Neutrophil (primary cell): ENCODE results near the gene SLC37A2.
A peak's percentile ranks its signal among the peaks of the same experiment; 100 is the strongest.

Experiments
- H3K27ac ChIP-seq: fragments of 200-600 bp; sonication (generic); 2 replicates; pipeline ENCODE4 v1.5.1; 2016; ENCODE audit warnings: mild to moderate bottlenecking, moderate library complexity
- H3K27me3 ChIP-seq: fragments of 200-600 bp; sonication (generic); 2 replicates; pipeline ENCODE4 v1.6.0; 2016; ENCODE audit warnings: mild to moderate bottlenecking
- H3K36me3 ChIP-seq: fragments of 200-600 bp; sonication (generic); 2 replicates; pipeline ENCODE4 v1.5.1; 2017
- H3K4me1 ChIP-seq, 2 experiments: fragments of 200-600 bp in 1 of 2; sonication (generic) in 1 of 2; 1 replicate in 1 of 2; 2 replicates in 1 of 2; pipeline versions ENCODE4 v1.5.1 to v1.6.1; 2013 to 2016; ENCODE audit warnings: low read depth in 1 of 2, low read length in 1 of 2, mild to moderate bottlenecking in 1 of 2, moderate library complexity in 1 of 2; ENCODE audit not compliant: control insufficient read depth in 1 of 2, insufficient read depth in 1 of 2
- H3K4me3 ChIP-seq, 2 experiments: fragments of 200-600 bp in 1 of 2; sonication (generic) in 1 of 2; 1 replicate in 1 of 2; 2 replicates in 1 of 2; pipeline ENCODE4 v1.5.1; 2013 to 2016; ENCODE audit warnings: low read depth in 1 of 2, low read length in 1 of 2, mild to moderate bottlenecking in 1 of 2, moderate library complexity in 1 of 2
- H3K9me3 ChIP-seq: fragments of 200-600 bp; sonication (generic); 2 replicates; pipeline ENCODE4 v1.5.1; 2016
- TF ChIP-seq, protein P1 (sequence below): fragments of 200-600 bp; sonication (generic); IDR thresholded peaks from 2 replicates; pipeline ENCODE4 v1.5.1; 2016; ENCODE audit warnings: antibody characterized with exemption

The SLC37A2 gene

DNA sequence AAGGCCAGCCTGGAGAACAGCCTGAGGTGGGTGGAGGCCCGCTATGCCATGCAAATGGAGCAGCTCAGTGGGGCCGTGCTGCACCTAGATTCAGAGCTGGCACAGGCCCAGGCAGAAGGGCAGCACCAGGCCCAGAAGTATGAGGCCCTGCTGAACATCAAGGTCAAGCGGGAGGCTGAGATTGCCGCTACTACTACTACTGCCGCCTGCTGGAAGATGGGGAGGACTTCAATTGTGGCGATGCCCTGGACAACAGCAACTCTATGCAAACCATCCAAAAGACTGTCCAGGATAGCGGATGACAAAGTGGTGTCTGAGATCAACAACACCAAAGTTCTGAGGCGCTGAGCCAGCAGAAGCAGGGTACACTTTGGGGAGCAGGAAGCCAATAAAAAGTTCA lies 51.4 kb downstream of the SLC37A2 start:
- Histone ChIP-seq H3K27me3 (peaks cover 43% of the 10 kb centered on the region), H3K36me3 (no peaks in the 10 kb centered on the region), H3K4me3 (no peak overlapping the region), H3K9me3 (no peaks in the 10 kb centered on the region), H3K27ac (no peak overlapping the region), H3K4me1 (peaks cover 15 to 17% of the 10 kb centered on the region in 2 experiments)
- TF ChIP-seq, protein P1, sequence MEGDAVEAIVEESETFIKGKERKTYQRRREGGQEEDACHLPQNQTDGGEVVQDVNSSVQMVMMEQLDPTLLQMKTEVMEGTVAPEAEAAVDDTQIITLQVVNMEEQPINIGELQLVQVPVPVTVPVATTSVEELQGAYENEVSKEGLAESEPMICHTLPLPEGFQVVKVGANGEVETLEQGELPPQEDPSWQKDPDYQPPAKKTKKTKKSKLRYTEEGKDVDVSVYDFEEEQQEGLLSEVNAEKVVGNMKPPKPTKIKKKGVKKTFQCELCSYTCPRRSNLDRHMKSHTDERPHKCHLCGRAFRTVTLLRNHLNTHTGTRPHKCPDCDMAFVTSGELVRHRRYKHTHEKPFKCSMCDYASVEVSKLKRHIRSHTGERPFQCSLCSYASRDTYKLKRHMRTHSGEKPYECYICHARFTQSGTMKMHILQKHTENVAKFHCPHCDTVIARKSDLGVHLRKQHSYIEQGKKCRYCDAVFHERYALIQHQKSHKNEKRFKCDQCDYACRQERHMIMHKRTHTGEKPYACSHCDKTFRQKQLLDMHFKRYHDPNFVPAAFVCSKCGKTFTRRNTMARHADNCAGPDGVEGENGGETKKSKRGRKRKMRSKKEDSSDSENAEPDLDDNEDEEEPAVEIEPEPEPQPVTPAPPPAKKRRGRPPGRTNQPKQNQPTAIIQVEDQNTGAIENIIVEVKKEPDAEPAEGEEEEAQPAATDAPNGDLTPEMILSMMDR, result no peak

DNA sequence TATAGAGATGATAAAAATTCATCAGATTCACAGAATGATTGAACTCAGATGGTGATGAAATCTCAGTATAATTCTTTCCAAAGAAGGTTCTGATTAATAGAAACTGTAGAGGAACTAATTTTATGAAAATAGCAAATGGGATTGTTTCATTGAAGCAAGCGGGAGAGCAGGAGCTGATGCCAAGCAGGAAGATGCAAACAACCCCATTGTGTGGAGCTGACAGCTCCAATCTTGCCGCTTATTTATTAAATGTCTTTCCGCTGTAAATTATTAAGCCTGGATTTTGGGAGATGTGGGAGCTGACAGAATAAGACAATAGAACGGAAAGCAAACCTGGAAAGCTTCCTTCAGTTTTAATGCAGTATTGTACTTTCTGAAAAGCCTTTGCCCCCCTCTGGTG lies 54.3 kb downstream of the SLC37A2 start:
- Histone ChIP-seq H3K9me3 (no peaks in the 10 kb centered on the region), H3K36me3 (no peaks in the 10 kb centered on the region), H3K27ac (no peak overlapping the region), H3K4me1 (no peaks in the 10 kb centered on the region), H3K27me3 (peaks cover 51% of the 10 kb centered on the region), H3K4me3 (no peak overlapping the region)
- TF ChIP-seq, protein P1, result no peak

DNA sequence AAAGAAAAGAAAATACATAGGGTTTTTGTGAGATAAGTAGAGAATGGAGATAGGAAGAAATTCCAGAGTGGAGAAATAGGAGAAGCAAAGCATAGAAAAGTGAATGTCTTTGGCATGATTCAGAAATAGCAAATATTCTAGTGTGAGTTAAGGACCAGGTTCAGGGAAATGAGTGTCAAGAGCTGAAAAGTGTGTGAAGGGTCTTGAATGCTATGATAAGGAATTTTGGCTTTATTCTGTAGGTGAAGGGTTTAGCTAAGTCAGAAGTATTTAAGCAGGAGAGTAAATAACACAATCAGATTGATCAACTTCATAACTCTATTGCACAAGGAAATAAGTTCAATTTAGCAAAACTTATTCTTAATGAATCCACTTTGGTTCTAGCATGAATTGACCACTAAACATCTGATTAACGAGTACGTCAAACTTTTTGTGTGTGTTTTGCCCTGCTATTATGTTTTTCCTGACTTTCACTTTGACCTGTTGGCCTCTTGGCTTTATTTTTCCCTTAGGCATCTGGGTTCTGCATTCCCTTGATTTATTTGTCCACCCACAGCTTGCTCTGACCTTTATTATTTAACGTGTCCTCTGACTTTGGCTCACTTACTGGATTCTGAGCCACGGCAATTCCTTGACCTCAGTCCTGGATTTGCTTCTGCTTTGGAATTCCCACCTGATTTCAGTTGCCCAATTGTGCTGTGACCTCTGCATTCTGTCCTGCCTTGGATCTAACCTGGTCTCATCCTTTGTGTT lies 60.3 kb downstream of the SLC37A2 start:
- Histone ChIP-seq H3K4me1 (peaks cover 3 to 11% of the 10 kb centered on the region in 2 experiments), H3K9me3 (no peaks in the 10 kb centered on the region), H3K4me3 (no peak overlapping the region), H3K36me3 (no peaks in the 10 kb centered on the region), H3K27ac (peak overlapping the region; percentile 57), H3K27me3 (peaks cover 40% of the 10 kb centered on the region)
- TF ChIP-seq, protein P1, result no peak

DNA sequence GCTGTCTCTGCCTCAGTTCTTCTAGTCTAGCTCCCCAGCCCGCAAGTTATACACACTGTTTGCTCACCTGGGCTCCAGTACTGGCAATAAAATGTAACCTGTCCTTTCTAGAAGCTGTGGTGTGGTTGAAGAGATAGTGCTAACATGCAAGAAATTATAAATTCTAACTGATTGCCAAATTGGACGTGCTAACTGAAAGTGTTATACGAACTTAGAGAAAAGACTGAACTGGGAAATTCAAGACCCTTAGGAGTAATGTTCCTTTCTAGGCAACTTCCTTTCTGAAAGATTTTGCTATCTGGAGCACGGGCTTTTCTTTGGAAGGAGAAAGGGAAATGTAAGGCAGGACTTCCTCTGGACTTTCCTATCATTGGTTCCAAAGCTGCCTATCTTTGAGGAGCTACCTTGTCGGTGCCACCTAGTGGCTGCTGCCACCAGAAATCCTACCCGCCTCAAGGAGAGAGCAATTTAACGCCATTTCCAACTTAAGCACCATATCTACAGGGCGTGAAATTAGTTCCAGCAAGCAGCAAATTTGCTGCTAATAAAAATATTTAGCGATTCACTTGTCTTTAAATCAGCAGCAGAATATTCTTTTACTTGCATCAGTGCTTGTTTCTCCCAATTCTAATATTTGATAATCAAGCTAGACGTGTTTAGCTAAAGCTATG lies 61.0 kb downstream of the SLC37A2 start:
- no peak overlapping the region for H3K4me3 ChIP-seq
- TF ChIP-seq, protein P1, result no peak
- no peaks in the 10 kb centered on the region for H3K9me3 ChIP-seq
- H3K4me1 ChIP-seq, result peaks cover 3 to 11% of the 10 kb centered on the region in 2 experiments
- peaks cover 44% of the 10 kb centered on the region for H3K27me3 ChIP-seq
- no peaks in the 10 kb centered on the region for H3K36me3 ChIP-seq
- peak overlapping the region; percentile 57 for H3K27ac ChIP-seq

DNA sequence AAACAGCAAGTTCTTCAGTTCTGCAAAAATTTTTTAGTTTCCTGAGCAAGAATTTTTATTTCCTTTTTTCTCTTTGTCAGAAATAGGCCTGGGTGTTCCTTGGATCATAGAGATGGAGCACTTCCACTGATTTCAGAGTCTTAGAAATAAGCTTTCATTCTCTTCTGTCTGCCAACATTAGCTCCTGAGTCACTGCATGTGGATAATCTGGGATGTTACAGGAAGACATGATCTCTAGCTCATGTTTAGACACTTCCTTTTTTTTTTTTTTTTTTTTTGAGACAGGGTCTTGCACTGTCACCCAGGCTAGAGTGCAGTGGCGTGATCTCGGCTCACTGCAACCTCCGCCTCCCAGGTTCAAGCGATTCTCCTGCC lies 61.5 kb downstream of the SLC37A2 start:
- Histone ChIP-seq H3K4me1 (peaks cover 3 to 11% of the 10 kb centered on the region in 2 experiments), H3K36me3 (no peaks in the 10 kb centered on the region), H3K27me3 (peaks cover 50% of the 10 kb centered on the region), H3K4me3 (no peak overlapping the region), H3K9me3 (no peaks in the 10 kb centered on the region), H3K27ac (peak overlapping the region; percentile 57)
- TF ChIP-seq, protein P1, result no peak
